Esophagus muscularis mucosa (tissue), 4 donors: Measurements from ENCODE around the gene PDCD1. TPM values are rescaled to one million over a fixed set of nuclear protein-coding genes. Genes with fewer than 3 reads are reported as not detected.

Source experiments
- DNase-seq: peaks from one replicate; pipeline ENCODE4 v3.0.0-alpha.2; 2017; ENCODE audit errors: extremely low spot score
- H3K27ac ChIP-seq, 4 donors: fragments of 200-600 bp; sonication (generic); replicated peaks in 1 of 4; 1 replicate in 3 of 4; 2 replicates in 1 of 4; pipeline ENCODE4 v1.5.1; 2016 to 2019; ENCODE audit warnings: mild to moderate bottlenecking in 1 of 4
- H3K27me3 ChIP-seq, 4 donors: fragments of 200-600 bp; sonication (generic); one replicate each; pipeline versions ENCODE4 v1.5.1 to v1.6.0; 2016 to 2019
- H3K36me3 ChIP-seq, 4 donors: fragments of 200-600 bp; sonication (generic); one replicate each; pipeline ENCODE4 v1.5.1; 2016 to 2019
- H3K4me1 ChIP-seq, 4 donors: fragments of 200-600 bp; sonication (generic); one replicate each; pipeline ENCODE4 v1.5.1; 2016 to 2019
- H3K4me3 ChIP-seq, 4 donors: fragments of 200-600 bp; sonication (generic); 1 replicate in 2 of 4; 2 replicates in 2 of 4; pipeline ENCODE4 v1.5.1; 2016 to 2019; ENCODE audit warnings: mild to moderate bottlenecking in 4 of 4, moderate library complexity in 1 of 4
- H3K9me3 ChIP-seq, 4 donors: fragments of 200-600 bp; sonication (generic); 1 replicate in 3 of 4; 2 replicates in 1 of 4; pipeline ENCODE4 v1.5.1; 2016 to 2019
- EP300 ChIP-seq: sonication (generic); formaldehyde crosslinking; IDR thresholded peaks from one replicate; pipeline ENCODE4 v1.6.1; 2017; ENCODE audit warnings: antibody characterized with exemption
- POLR2A ChIP-seq: fragments of 450-650 bp; IDR thresholded peaks from one replicate; pipeline ENCODE4 v1.6.1; 2017; ENCODE audit warnings: antibody characterized with exemption, moderate library complexity, mild to moderate bottlenecking, low read depth
- POLR2AphosphoS5 ChIP-seq, 2 donors: sonication (generic); formaldehyde crosslinking; IDR thresholded peaks; one replicate each; pipeline ENCODE4 v1.6.1; 2017; ENCODE audit warnings: antibody characterized with exemption in 2 of 2
- WGBS: methylation state at CpG from one replicate; pipeline ENCODE4 v1.1.5; 2018; 5-methylcytosine and 5-hydroxymethylcytosine counted together
- intact Hi-C: fragments of 100-400 bp; cut with DNase I; formaldehyde crosslinking; loops from one replicate; pipeline ENCODE4 v1.15.1; 2023
- total RNA-seq, 4 donors: library from RNA; depleted of rRNA; stranded (reverse); fragments of >200 nt; gene quantifications; one replicate each; pipeline versions ENCODE4 v1.1.0 to v1.2.1, GENCODE V29; 2016
- TF ChIP-seq, protein P1 (sequence below), 3 experiments: fragments of 200-600 bp in 2 of 3; fragments of 450-650 bp in 1 of 3; sonication (generic) in 2 of 3; IDR thresholded peaks; one replicate each; pipeline ENCODE4 v1.5.1; 2017 to 2019; ENCODE audit warnings: antibody characterized with exemption in 3 of 3, mild to moderate bottlenecking in 2 of 3, moderate library complexity in 1 of 3

Gene PDCD1
- total RNA-seq, 4 donors from 2014 or later, result 0.11 to 2.5 (median 1.2) TPM

DNA sequence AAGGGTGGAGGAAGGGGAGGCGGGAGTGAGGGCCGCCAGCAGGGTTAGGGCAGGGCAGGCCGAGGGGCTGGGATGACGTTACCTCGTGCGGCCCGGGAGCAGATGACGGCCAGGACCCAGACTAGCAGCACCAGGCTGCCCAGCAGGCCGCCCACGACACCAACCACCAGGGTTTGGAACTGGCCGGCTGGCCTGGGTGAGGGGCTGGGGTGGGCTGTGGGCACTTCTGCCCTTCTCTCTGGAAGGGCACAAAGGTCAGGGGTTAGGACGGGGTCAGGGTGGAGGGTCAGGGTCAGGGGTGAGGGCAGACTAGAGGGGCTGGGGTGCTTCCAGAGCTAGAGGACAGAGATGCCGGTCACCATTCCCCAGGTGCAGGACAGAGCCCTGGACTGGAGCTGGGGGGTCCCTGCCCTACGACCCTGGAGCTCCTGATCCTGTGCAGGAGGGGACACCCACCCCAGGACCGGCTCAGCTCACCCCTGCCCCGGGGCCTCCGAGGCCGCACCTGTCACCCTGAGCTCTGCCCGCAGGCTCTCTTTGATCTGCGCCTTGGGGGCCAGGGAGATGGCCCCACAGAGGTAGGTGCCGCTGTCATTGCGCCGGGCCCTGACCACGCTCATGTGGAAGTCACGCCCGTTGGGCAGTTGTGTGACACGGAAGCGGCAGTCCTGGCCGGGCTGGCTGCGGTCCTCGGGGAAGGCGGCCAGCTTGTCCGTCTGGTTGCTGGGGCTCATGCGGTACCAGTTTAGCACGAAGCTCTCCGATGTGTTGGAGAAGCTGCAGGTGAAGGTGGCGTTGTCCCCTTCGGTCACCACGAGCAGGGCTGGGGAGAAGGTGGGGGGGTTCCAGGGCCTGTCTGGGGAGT, 6.3 kb downstream of the PDCD1 start:
- no peak for DNase-seq

DNA sequence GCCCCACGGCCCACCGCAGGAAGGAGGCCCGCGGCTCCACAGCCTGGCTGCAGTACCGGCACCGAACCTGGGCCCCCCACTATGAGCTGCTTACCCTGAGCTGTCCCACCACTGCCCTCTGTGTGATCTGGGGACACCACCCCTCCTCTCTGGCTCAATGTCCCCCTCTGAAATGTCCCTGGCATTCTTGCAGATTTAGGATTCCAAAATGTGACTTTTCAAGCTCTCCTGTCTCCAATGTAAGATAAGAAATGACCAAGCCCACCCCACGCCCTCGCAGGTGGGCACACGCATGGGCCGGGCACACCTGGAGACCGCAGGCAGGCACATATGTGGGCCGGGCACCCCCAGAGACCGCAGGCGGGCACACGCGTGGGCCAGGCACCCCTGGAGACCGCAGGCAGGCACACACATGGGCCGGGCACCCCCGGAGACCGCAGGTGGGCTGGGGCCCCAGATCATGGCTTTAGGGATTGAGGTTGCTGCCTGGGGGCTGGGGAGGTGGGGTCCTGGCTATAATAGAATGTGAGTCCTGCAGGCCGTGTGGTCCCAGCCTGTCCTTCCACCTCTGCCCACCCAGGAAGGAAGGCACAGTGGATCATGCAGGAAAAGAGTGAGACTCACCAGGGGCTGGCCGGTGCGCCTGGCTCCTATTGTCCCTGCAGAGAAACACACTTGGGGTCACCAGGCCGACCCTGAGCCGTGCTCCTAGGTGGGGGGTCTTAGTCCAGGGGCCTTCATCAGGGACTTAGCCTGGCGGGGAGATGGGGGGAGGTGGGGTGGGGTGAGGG, 7.2 kb downstream of the PDCD1 start:
- intact Hi-C loops, result no loop called here
- H3K4me1 ChIP-seq, result peaks cover 0 to 16% (median 6%) of the 10 kb centered on the region in 4 donors

More for the DNA sequence above, 6.3 kb downstream of the PDCD1 start:
- WGBS, result 87% methylated on average over 21 of the region's 39 CpGs
- peaks cover 0 to 16% (median 6%) of the 10 kb centered on the region in 4 donors for H3K4me1 ChIP-seq
- no peaks in the 10 kb centered on the region for H3K36me3 ChIP-seq
- TF ChIP-seq, protein P1, sequence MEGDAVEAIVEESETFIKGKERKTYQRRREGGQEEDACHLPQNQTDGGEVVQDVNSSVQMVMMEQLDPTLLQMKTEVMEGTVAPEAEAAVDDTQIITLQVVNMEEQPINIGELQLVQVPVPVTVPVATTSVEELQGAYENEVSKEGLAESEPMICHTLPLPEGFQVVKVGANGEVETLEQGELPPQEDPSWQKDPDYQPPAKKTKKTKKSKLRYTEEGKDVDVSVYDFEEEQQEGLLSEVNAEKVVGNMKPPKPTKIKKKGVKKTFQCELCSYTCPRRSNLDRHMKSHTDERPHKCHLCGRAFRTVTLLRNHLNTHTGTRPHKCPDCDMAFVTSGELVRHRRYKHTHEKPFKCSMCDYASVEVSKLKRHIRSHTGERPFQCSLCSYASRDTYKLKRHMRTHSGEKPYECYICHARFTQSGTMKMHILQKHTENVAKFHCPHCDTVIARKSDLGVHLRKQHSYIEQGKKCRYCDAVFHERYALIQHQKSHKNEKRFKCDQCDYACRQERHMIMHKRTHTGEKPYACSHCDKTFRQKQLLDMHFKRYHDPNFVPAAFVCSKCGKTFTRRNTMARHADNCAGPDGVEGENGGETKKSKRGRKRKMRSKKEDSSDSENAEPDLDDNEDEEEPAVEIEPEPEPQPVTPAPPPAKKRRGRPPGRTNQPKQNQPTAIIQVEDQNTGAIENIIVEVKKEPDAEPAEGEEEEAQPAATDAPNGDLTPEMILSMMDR (IDR thresholded peaks at IDR 0.05), result no peak
- TF ChIP-seq POLR2AphosphoS5 (IDR thresholded peaks at IDR 0.05) (no peak), EP300 (no peak), POLR2A (no peak)
- H3K9me3 ChIP-seq, result no peaks in the 10 kb centered on the region
- H3K4me3 ChIP-seq, result no peak overlapping the region
- no peaks in the 10 kb centered on the region for H3K27me3 ChIP-seq
- intact Hi-C loops, result no loop called here
- no peak overlapping the region for H3K27ac ChIP-seq

DNA sequence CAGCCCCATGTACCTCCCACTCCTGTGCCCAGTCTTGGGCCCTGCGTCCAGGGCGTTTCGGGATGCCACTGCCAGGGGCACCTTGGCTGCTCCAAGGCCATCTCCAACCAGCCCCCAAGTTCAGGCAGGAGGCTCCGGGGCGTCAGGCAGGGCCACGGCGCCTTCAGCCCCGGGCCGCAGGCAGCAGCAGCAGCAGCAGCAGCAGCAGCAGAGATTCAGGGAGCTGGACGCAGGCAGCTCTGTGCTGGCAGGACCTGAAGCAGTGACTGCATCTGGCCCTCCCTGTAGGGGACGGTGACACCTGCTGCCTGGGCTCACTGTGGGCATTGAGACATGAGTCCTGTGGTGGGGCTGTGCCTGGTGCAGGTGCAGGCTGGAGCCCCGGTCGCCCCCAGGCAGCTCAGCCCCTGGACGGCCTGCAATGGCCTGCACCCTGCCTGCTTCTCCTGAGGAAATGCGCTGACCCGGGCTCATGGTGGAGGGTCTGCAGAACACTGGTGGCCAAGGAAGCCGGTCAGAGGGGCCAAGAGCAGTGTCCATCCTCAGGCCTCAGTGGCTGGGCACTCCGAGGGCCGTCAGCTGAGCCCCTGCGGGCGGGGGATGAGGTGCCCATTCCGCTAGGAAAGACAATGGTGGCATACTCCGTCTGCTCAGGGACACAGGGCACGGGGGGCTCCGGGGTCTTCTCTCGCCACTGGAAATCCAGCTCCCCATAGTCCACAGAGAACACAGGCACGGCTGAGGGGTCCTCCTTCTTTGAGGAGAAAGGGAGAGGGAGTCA, 8.0 kb downstream of the PDCD1 start:
- no peak for DNase-seq
- WGBS, result 90% methylated on average over 9 of the region's 27 CpGs
- no peaks in the 10 kb centered on the region for H3K9me3 ChIP-seq
- H3K4me1 ChIP-seq, result peaks cover 0 to 17% (median 10%) of the 10 kb centered on the region in 4 donors
- no peaks in the 10 kb centered on the region for H3K36me3 ChIP-seq
- intact Hi-C loops, result no loop called here
- H3K4me3 ChIP-seq, result no peak overlapping the region
- no peak overlapping the region for H3K27ac ChIP-seq
- no peak for TF ChIP-seq EP300
- TF ChIP-seq POLR2AphosphoS5 (IDR thresholded peaks at IDR 0.05), result no peak
- TF ChIP-seq, protein P1 (IDR thresholded peaks at IDR 0.05), result no peak
- TF ChIP-seq POLR2A, result no peak
- H3K27me3 ChIP-seq, result no peaks in the 10 kb centered on the region

More for the DNA sequence above, 7.2 kb downstream of the PDCD1 start:
- Histone ChIP-seq H3K9me3 (no peaks in the 10 kb centered on the region), H3K27ac (no peak overlapping the region), H3K27me3 (no peaks in the 10 kb centered on the region), H3K4me3 (no peak overlapping the region), H3K36me3 (no peaks in the 10 kb centered on the region)
- no peak for TF ChIP-seq POLR2AphosphoS5 (IDR thresholded peaks at IDR 0.05)
- TF ChIP-seq POLR2A, result no peak
- TF ChIP-seq, protein P1 (IDR thresholded peaks at IDR 0.05), result no peak
- no peak for TF ChIP-seq EP300
- whole genome bisulfite sequencing, result 90% methylated on average over 12 of the region's 26 CpGs
- DNase-seq, result no peak

DNA sequence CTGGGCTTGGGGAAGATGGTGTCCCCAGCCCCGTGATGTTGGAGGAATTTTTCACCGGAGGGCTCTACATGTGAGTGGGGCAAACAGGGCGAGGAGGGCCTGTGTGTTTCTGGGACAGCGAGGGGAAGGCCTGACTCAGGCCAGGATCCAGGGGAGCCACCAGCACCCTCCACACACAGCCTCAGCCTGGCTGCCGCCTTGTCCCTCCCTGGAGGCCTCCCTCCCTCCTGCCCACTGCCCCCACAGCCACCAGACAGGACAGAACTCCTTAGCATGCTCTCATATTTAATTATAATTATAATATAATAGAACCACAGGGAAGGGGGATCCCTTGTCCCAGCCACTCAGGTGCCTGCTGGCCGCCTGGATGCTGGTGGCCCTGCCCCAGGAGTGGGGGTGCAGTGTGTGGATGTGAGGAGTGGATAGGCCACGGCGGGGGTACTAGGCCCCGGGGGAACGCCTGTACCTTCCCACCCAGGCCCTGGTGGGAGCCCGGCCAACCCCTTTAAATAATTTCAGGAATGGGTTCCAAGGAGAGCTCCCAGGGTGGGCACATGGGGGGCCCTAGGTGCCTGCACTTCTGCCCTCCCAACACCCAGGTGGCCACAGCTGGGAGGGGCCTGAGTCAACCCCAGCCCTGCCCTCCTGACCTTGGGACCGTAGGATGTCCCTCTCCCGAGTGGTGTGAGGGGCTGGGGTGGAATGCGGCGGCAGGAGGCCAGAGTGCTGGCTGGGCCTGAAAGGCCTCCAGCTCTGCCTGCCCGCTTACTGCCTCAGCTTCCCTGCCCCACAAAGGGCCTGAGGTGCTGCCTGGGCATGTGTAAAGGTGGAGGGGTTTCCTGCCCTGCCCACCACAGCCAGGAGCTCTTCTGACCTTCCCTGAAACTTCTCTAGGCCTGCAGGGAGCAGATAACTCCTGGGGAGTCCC, 8.8 kb downstream of the PDCD1 start:
- no peak for DNase-seq
- H3K9me3 ChIP-seq, result no peaks in the 10 kb centered on the region
- 93% methylated on average over 12 of the region's 16 CpGs for WGBS
- no peak overlapping the region for H3K4me3 ChIP-seq
- H3K36me3 ChIP-seq, result no peaks in the 10 kb centered on the region
- peaks cover 4 to 21% (median 13%) of the 10 kb centered on the region in 4 donors for H3K4me1 ChIP-seq
- no peak overlapping the region for H3K27ac ChIP-seq
- TF ChIP-seq, protein P1 (IDR thresholded peaks at IDR 0.05), result no peak
- TF ChIP-seq EP300, result no peak
- TF ChIP-seq POLR2AphosphoS5 (IDR thresholded peaks at IDR 0.05), result no peak
- TF ChIP-seq POLR2A, result no peak
- intact Hi-C loops, result no loop called here
- H3K27me3 ChIP-seq, result no peaks in the 10 kb centered on the region
